Gastroesophageal sphincter (tissue), 3 donors: ENCODE results near the gene TAF8.

ENCODE experiments used
- POLR2A ChIP-seq, 2 donors: fragments of 450-650 bp; IDR thresholded peaks; one replicate each; pipeline ENCODE4 v1.6.1; 2017; ENCODE audit warnings: antibody characterized with exemption in 2 of 2, mild to moderate bottlenecking in 2 of 2, moderate library complexity in 1 of 2
- TF ChIP-seq, protein P1 (sequence below), 4 experiments: fragments of 200-600 bp in 2 of 4; fragments of 450-650 bp in 2 of 4; sonication (generic) in 1 of 4; IDR thresholded peaks; one replicate each; pipeline ENCODE4 v1.5.1; 2017 to 2019; ENCODE audit warnings: antibody characterized with exemption in 4 of 4, mild to moderate bottlenecking in 2 of 4, moderate library complexity in 2 of 4

- no peak for TF ChIP-seq POLR2A (IDR thresholded peaks at IDR 0.05)
- TF ChIP-seq, protein P1, sequence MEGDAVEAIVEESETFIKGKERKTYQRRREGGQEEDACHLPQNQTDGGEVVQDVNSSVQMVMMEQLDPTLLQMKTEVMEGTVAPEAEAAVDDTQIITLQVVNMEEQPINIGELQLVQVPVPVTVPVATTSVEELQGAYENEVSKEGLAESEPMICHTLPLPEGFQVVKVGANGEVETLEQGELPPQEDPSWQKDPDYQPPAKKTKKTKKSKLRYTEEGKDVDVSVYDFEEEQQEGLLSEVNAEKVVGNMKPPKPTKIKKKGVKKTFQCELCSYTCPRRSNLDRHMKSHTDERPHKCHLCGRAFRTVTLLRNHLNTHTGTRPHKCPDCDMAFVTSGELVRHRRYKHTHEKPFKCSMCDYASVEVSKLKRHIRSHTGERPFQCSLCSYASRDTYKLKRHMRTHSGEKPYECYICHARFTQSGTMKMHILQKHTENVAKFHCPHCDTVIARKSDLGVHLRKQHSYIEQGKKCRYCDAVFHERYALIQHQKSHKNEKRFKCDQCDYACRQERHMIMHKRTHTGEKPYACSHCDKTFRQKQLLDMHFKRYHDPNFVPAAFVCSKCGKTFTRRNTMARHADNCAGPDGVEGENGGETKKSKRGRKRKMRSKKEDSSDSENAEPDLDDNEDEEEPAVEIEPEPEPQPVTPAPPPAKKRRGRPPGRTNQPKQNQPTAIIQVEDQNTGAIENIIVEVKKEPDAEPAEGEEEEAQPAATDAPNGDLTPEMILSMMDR (IDR thresholded peaks at IDR 0.05) = no peak
Measured at GRCh38 chr6:42088101-42088591, 37.8 kb downstream of the TAF8 start.
